ENCODE measurements around the gene OCA2. TPM values are rescaled to one million over a fixed set of nuclear protein-coding genes. Genes with fewer than 3 reads are reported as not detected.

The OCA2 gene
- total and polyA plus RNA-seq, 2 of the 13 experiments (the other 11 are each of a cell fraction or from before 2014, with no cell fraction given): 0.02 to 0.05 TPM

- TF ChIP-seq ZNF609 (CRISPR knock-in tag; IDR thresholded peaks at IDR 0.05; ENCODE audit: borderline replicate concordance) (no peak), MTERF4 (CRISPR knock-in tag; IDR thresholded peaks at IDR 0.05) (no peak), ZNF563 (CRISPR knock-in tag; IDR thresholded peaks at IDR 0.05) (no peak), ZBTB44 (CRISPR knock-in tag; IDR thresholded peaks at IDR 0.05) (no peak), TEAD3 (CRISPR knock-in tag; optimal IDR thresholded peaks at IDR 0.05; ENCODE audit: borderline replicate concordance) (no peak), MNT (IDR thresholded peaks at IDR 0.05) (no peak), NR2C2 (CRISPR knock-in tag; IDR thresholded peaks at IDR 0.05; ENCODE audit: borderline replicate concordance) (no peak), ZNF574 (CRISPR knock-in tag; IDR thresholded peaks at IDR 0.05) (no peak), TSC22D2 (CRISPR knock-in tag; IDR thresholded peaks at IDR 0.05; ENCODE audit: borderline replicate concordance) (no peak)
Measured at GRCh38 chr15:27835233-27835939, 263.7 kb downstream of the OCA2 start (continued).

Measured in HepG2 (cell line).